BJ (cell line): ENCODE data around the gene MYRFL. TPM values are rescaled to one million over a fixed set of nuclear protein-coding genes. Genes with fewer than 3 reads are reported as not detected.

ENCODE experiments used
- CTCF ChIA-PET: fragments of 350-600 bp; formaldehyde crosslinking; extraction: SDS; loops from one replicate; lab custom pipeline; 2021; ENCODE audit warnings: antibody characterized with exemption, inconsistent platforms; lab: Yijun Ruan, JAX
- POLR2A ChIA-PET: fragments of 300-600 bp; sonication (Branson Sonifier 250); formaldehyde crosslinking; extraction: SDS; loops from one replicate; lab custom pipeline; 2021; ENCODE audit warnings: antibody characterized with exemption; lab: Charles Lee
- DNase-seq: peaks from one replicate; pipeline ENCODE4 v3.0.0-alpha.2; 2011; ENCODE audit warnings: low read depth
- H3K27me3 ChIP-seq: 2 replicates; pipeline ENCODE4 v1.6.0; 2011; ENCODE audit warnings: low read length; ENCODE audit not compliant: control insufficient read depth, insufficient read depth
- H3K36me3 ChIP-seq: 2 replicates; pipeline ENCODE4 v1.5.1; 2011; ENCODE audit warnings: low read length; ENCODE audit not compliant: control insufficient read depth, insufficient read depth
- H3K4me3 ChIP-seq: 2 replicates; pipeline ENCODE4 v1.5.1; 2011; ENCODE audit warnings: low read depth, mild to moderate bottlenecking, control low read depth, low read length
- polyA plus RNA-seq: library from polyadenylated mRNA; depleted of rRNA; stranded (reverse); fragments of >200 nt; gene quantifications from 2 replicates; pipeline ENCODE4 v1.2.3, GENCODE V29; 2011
- TF ChIP-seq, protein P1 (sequence below): IDR thresholded peaks from 2 replicates; pipeline ENCODE4 v1.5.1; 2011; ENCODE audit warnings: low read depth, mild to moderate bottlenecking, control low read depth, inconsistent platforms, low read length, moderate library complexity; ENCODE audit not compliant: insufficient read depth

Gene MYRFL
- polyA plus RNA-seq, 1 experiment = not detected

DNA sequence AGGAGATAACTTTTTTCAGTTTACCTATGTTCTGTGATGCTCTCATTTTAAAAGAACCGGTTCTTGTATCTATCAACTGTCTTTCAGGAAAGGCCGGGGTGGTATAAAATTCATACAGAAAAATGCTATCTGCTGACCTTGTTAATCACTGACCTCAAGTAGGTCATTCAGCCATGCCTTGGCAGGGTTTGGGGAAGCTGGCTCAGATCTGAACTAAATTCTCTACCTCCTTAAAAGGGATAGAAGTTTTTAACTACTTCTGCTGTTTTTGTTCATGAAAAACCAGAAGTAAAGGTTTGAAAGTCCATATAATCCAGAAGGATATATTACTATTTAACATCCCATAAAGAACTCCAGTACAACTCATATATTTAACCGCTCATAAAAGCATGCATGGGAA lies 10.1 kb downstream of the MYRFL start:
- POLR2A ChIA-PET = no interaction called here
- TF ChIP-seq, protein P1, sequence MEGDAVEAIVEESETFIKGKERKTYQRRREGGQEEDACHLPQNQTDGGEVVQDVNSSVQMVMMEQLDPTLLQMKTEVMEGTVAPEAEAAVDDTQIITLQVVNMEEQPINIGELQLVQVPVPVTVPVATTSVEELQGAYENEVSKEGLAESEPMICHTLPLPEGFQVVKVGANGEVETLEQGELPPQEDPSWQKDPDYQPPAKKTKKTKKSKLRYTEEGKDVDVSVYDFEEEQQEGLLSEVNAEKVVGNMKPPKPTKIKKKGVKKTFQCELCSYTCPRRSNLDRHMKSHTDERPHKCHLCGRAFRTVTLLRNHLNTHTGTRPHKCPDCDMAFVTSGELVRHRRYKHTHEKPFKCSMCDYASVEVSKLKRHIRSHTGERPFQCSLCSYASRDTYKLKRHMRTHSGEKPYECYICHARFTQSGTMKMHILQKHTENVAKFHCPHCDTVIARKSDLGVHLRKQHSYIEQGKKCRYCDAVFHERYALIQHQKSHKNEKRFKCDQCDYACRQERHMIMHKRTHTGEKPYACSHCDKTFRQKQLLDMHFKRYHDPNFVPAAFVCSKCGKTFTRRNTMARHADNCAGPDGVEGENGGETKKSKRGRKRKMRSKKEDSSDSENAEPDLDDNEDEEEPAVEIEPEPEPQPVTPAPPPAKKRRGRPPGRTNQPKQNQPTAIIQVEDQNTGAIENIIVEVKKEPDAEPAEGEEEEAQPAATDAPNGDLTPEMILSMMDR = no peak
- H3K27me3 ChIP-seq = no peaks in the 10 kb centered on the region
- no peak for DNase-seq
- no peaks in the 10 kb centered on the region for H3K36me3 ChIP-seq
- CTCF ChIA-PET = no interaction called here
- H3K4me3 ChIP-seq = no peak overlapping the region

DNA sequence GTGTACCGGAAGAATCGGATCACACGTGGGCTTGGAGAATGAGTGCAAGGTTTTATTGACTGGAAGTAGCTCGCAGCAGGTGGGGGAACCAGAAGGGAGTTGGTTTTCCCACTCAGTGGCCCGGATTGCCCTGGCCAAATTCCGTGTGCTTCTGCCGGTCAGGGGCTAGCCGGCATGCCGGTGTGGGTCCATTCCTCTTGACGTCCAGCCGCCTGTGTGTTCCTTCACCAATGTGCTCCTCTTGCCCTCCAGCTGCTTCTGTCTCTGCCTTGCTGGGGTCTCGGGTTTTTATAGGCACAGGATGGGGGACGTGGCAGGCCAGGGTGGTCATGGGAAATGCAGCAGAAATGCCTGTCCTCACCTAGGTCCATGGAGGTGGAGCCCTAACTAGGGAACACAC lies 11.0 kb downstream of the MYRFL start:
- no peaks in the 10 kb centered on the region for H3K36me3 ChIP-seq

DNA sequence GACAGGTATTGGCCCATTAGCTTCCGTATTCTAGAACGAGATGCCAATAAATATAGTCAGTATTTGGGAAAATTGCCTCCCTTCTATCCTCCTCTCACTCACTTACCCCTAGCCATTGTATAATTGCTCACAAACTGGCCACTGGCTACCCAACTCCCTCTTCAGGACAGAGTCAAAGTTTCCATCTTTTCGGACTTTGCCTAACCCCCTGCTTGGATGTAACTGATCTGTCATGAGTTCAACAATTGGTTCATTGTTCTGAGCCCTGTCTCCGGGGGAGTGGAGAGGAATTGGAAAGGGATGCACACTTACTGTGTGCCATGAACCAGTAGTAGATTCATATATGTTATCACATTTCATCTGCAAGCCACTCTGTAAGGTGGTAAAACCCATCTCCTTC lies 12.2 kb downstream of the MYRFL start:
- no peaks in the 10 kb centered on the region for H3K27me3 ChIP-seq
- CTCF ChIA-PET = no interaction called here
- H3K4me3 ChIP-seq = no peak overlapping the region
- TF ChIP-seq, protein P1 = no peak
- no peak for DNase-seq
- POLR2A ChIA-PET = no interaction called here
- H3K36me3 ChIP-seq = no peaks in the 10 kb centered on the region

More for the DNA sequence above, 11.0 kb downstream of the MYRFL start:
- ChIA-PET CTCF (no interaction called here), POLR2A (no interaction called here)
- no peak for DNase-seq
- no peaks in the 10 kb centered on the region for H3K27me3 ChIP-seq
- no peak overlapping the region for H3K4me3 ChIP-seq
- TF ChIP-seq, protein P1 = no peak

DNA sequence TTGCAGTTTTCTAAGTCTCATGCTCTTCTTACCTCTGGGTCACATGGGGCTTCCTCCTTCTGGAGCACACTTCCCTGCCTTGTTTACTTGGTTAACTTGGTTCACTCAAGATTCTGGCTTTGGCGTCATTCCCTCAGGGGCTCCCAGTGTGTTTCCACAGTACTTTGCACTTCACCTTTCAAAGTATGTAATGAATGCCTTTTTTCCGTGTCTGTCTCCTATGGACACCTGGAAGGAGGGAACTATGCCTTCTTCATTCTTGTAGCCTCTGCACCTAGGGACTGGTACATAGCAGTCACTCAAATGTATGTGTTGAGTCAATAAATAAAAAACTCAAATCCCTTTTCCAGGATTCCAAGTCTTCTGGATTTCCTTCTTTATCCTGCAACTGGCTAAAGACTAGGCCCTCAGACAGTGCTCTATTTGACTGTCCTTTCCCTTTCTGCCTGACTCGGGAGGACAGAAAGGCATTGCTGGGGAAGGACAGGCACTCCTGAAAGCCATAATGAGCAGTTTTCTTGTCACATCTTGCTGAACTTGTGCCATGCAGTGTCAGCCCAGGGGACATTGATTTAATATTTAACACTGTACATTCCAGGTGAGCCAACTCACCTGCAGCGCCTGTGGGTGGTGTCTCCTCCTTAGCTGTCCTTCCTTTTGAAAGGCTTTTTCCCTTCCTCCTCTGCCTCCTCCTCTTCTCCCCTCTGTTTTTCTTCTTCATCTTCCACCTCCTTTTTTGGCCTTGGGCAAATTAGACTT lies 12.8 kb downstream of the MYRFL start:
- H3K4me3 ChIP-seq = no peak overlapping the region
- POLR2A ChIA-PET = no interaction called here
- TF ChIP-seq, protein P1 = no peak
- no peak for DNase-seq
- H3K27me3 ChIP-seq = no peaks in the 10 kb centered on the region
- no peaks in the 10 kb centered on the region for H3K36me3 ChIP-seq
- CTCF ChIA-PET = no interaction called here

DNA sequence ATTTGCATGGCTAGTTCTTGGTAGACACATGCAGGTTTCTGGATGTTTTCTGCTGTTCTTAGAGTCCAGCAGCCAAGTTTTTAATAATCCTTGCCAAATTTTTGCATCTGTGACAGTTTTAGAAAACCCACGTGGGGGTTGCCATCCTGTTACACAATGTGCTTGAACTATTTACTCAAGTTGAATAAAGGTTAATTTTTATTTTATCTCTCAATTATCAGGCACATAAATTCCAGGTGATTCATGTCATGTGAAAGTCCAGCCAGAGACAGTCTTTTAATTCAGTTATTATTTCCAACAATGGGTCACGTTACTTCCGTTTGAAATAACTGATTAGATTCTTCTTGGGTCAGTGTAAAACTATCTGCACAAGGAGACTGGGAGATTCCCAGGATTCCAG lies 15.7 kb downstream of the MYRFL start:
- ChIA-PET POLR2A (no interaction called here), CTCF (no interaction called here)
- DNase-seq = no peak
- no peaks in the 10 kb centered on the region for H3K27me3 ChIP-seq
- no peak overlapping the region for H3K4me3 ChIP-seq
- H3K36me3 ChIP-seq = no peaks in the 10 kb centered on the region
- TF ChIP-seq, protein P1 = no peak
